ENCODE data around the gene XIST.

DNA sequence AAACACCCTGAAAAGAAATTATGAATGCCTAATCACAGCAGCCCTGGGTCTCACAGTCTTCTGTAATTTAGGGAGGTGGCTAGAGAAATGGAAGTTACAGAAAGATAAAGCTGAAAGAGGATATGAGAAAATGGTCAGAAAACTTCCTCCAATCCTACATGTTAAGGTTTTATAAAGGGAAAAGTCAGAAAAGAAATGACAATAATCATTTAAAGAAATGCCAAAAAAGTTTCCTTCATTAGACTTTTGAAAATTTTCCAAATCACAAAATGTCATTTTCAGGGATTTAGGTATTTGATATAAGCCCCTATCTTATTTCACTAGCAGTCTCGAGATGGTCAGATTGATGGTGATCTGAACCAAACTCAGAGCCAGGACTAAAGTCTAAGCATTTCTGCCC, 13.4 kb downstream of the XIST start:
- TF ChIP-seq, protein P1, sequence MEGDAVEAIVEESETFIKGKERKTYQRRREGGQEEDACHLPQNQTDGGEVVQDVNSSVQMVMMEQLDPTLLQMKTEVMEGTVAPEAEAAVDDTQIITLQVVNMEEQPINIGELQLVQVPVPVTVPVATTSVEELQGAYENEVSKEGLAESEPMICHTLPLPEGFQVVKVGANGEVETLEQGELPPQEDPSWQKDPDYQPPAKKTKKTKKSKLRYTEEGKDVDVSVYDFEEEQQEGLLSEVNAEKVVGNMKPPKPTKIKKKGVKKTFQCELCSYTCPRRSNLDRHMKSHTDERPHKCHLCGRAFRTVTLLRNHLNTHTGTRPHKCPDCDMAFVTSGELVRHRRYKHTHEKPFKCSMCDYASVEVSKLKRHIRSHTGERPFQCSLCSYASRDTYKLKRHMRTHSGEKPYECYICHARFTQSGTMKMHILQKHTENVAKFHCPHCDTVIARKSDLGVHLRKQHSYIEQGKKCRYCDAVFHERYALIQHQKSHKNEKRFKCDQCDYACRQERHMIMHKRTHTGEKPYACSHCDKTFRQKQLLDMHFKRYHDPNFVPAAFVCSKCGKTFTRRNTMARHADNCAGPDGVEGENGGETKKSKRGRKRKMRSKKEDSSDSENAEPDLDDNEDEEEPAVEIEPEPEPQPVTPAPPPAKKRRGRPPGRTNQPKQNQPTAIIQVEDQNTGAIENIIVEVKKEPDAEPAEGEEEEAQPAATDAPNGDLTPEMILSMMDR (optimal IDR thresholded peaks at IDR 0.05 in 1 of 3, IDR thresholded peaks at IDR 0.05 in 1 of 3, conservative IDR thresholded peaks at IDR 0.05 in 1 of 3; ENCODE audit: extremely low read depth in 1 of 3, insufficient read depth in 2 of 3, low read length in 3 of 3), result no peak
- TF ChIP-seq EZH2 (IDR thresholded peaks at IDR 0.05; ENCODE audit: low read length), result no peak

Data from keratinocyte (primary cell).